ENCODE measurements around the gene OR5T3.
"Not testable (repeated sequence)": the region's sequence is repeated elsewhere in the genome, so short reads cannot be mapped to it uniquely, and the experiment has no call there.

OR5T3 gene

DNA sequence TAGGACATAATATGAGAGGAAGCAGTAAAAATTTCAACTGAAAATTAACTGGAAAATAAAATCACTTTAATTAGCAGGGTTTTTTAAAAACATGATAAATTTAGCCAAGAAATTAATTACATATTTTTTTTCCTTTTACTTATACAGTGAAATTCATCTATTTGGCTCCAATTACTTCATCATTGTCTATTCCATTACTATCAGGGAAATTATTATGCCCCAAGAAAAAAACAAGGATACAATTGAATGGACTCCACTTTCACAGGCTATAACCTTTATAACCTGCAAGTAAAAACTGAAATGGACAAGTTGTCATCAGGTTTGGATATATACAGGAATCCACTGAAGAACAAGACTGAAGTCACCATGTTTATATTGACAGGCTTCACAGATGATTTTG lies at the start of gene OR5T3:
TSS of gene OR5T3 (plus strand) at position 301 of the 400 bp plus-strand sequence. CDS start at position 301, 0 bp downstream.
- DNase-seq: no peak

DNA sequence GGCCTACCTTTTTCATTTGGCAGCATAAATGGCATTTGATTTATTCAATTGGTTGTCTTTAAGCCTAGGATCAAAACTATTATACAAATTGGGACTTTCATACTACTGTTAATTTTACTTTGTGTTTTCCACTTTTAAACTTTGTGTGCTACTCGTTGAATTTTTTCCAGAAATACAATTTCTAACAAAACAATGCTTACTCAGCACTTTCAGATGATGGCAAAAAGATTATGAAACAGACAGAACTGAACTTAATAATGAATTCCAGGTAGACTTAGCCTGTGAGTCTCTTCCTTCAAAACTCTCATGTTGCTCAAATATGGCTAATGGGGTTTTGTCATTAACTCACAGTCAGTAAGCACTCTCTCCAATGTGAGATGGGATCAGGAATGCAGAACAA lies 44.3 kb upstream of the OR5T3 start:
- DNase-seq: no peak

DNA sequence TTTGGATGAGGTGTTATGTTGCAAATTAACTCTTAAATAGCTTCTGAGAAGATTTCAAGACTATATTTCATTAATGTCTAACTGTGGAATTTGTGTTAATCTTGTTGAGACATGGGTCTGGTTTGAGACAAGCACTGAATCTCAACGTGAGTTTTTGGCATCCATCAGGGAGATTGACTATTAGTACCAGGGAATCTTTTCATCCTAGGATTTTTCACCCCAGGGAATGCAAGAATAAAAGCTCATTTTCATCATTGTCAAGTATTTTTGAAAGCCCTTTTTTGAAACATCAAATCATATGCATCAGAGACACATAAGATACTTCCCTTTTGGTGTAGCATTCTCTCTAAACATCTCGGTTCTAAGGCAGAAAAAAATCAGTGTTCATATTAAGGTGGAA lies 37.5 kb upstream of the OR5T3 start:
- DNase-seq: no peak

DNA sequence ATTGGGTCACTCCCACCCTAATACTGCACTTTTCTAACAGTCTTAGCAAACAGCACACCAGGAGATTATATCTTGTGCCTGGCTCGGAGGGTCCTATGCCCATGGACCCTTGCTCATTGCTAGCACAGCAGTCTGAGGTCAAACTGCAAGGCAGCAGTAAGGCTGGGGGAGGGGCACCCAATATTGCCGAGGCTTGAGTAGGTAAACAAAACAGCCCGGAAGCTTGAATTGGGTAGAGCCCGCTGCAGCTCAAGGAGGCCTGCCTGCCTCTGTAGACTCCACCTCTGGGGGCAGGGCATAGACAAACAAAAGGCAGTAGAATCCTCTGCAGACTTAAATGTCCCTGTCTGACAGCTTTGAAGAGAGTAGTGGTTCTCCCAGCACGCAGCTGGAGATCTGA lies 32.3 kb upstream of the OR5T3 start:
- not testable (repeated sequence) for DNase-seq

DNA sequence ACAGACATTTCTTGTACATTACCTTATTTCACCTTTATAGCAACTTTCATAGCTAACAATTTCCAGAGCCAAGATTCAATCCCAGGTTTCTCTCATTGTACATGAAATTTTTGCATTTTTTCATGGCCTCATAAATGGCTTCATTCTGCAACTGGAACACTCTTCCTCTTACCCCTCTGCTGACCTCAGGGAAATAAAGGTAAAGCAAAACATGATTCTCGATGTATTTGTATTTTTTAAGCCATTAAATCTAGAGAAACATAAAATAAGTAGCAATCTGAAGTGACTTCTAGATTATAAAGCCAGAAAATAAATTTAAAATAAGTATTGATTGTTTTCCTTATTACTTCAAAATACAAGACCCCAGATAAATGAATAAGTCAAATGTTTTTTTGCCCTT lies 17.9 kb upstream of the OR5T3 start, which contains the start of gene OR5T2:
TSS of gene OR5T2 (minus strand) at position 101 of the 400 bp plus-strand sequence. CDS start 1,193 bp downstream, outside the sequence.
- no peak for DNase-seq

DNA sequence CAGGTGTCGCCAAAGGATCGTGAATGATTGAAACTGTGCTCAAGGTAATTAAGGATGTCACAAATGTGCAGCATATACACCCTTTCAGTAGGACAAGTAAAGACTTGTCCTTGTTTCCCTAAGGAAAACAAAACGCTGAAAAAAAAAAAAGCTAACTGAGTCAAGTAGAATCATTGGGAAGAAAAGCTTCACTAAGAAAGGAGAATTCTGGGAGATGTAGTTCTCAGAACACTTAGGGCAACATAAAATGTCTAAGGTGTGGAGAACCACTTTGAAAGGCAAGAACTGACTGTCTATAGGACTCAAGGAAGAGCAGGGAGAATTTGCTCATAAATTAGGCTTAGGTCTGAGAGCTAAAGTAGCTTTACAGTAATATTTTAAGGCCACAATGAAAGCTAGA lies 19.0 kb downstream of the OR5T3 start:
- no peak for DNase-seq

DNA sequence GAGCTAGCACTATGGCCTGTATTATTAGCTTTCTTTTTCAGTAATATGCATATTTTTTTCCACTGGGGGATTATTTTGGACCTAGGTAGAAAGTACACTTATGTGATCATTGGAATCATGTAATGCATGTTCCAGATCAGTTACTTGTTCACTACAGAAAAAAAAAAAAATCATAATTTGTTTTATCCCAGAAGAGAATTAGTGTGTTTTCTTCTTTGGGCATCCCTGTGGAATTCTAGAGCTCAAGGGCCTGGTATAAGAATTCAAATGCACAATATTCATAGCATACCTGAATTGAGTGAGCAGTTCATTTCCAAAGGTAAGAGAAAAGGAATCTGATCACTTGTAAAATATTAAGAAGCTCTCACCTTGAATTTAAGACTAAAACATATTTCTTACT lies 21.8 kb downstream of the OR5T3 start, which contains the start of gene OR5T1:
TSS of gene OR5T1 (plus strand) at position 301 of the 400 bp plus-strand sequence. CDS start 1,485 bp downstream, outside the sequence.
- no peak for DNase-seq

DNA sequence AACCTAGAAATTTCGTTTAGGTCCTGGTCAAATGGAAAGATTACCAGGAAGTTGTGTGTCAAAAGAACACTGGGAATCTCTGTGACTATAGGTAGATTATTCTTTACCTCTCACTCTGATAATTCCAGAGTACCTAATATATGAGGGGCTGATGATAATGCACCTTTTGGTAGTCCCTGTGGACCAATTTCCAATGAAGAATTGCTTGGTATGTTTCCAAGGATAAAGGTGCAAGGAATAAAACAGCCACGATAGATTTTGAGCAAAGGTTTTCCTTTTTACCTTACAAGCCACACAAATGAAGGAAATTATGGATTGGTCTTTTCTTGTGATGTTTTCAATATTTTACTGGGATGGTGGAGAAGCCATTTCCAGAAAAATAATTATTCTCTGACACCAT lies 40.1 kb downstream of the OR5T3 start, which contains the start of gene OR8H1:
TSS of gene OR8H1 (minus strand) at position 101 of the 400 bp plus-strand sequence. CDS start 1,192 bp downstream, outside the sequence.
- DNase-seq: no peak

DNA sequence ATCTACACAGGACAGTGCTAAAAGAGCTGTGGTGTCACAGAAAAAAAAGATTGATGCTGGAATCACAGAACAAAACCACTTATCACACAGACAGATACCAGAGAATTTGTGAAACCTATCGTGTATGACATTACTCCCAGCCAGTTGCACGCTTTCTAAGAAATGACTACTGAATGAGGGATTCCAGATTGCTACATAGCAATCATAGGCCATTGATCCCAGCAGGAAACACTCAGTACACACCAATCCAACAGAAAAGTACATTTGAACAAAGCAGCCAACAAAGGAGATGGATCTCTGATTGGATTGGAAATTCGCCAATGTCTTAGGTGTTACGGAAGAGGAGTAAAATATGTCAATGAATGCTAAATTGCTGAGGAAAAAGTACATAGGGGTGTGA lies 44.8 kb downstream of the OR5T3 start:
- no peak for DNase-seq
